Measurements from ENCODE around the gene IMPA2.

DNA sequence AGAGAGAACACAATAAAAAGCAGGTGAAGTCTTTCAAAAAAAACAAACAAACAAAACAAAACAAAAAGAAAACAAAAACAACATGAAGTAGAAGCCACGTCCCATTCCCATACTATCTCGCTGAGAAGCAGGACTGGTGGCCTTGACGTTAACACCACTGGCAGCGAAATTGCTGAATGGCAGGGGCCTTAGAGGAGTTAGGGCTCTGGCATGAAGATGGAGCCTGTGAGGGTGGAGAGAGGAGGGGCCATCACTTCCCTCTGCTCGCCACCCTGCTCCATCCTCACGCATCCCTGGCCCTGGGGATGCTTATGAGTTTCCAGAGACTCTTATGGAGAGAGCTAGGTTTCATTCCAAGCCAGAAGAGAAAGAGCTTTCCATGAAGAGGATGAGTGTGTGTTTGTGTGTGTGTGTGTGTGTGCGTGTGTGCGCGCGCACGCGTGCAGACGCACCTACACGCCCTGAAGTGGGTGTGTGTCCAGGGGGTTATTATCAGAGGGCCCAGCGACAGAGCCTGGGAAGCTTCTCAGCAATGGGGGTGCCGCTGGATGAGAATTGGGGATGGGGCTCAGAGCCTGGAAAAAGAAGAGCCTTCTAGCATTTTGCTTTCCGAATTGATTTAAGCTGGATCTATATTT is 20.4 kb upstream of the IMPA2 start:
- TF ChIP-seq POLR2A (IDR thresholded peaks at IDR 0.05), result no peak
- TF ChIP-seq, protein P1, sequence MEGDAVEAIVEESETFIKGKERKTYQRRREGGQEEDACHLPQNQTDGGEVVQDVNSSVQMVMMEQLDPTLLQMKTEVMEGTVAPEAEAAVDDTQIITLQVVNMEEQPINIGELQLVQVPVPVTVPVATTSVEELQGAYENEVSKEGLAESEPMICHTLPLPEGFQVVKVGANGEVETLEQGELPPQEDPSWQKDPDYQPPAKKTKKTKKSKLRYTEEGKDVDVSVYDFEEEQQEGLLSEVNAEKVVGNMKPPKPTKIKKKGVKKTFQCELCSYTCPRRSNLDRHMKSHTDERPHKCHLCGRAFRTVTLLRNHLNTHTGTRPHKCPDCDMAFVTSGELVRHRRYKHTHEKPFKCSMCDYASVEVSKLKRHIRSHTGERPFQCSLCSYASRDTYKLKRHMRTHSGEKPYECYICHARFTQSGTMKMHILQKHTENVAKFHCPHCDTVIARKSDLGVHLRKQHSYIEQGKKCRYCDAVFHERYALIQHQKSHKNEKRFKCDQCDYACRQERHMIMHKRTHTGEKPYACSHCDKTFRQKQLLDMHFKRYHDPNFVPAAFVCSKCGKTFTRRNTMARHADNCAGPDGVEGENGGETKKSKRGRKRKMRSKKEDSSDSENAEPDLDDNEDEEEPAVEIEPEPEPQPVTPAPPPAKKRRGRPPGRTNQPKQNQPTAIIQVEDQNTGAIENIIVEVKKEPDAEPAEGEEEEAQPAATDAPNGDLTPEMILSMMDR (IDR thresholded peaks at IDR 0.05), result no peak
- no peak for TF ChIP-seq POLR2AphosphoS5 (IDR thresholded peaks at IDR 0.05)
